Measurements from ENCODE around the gene ACOX3. TPM values are rescaled to one million over a fixed set of nuclear protein-coding genes. Genes with fewer than 3 reads are reported as not detected.
A peak's percentile ranks its signal among the peaks of the same experiment; 100 is the strongest.
"Not testable (repeated sequence)": the region's sequence is repeated elsewhere in the genome, so short reads cannot be mapped to it uniquely, and the experiment has no call there.

ACOX3 gene
- total and polyA plus RNA-seq, 2 donors = 17.4 to 36.6 TPM

- 88% methylated on average over 13 of the region's 13 CpGs for WGBS
- no peak overlapping the region for H3K27ac ChIP-seq (ENCODE audit: low read depth)
- H3K36me3 ChIP-seq (ENCODE audit: insufficient read depth) = peaks cover 2% of the 10 kb centered on the region
- DNase-seq (ENCODE audit: extremely low spot score) = no peak
- no peak overlapping the region for H3K4me3 ChIP-seq (ENCODE audit: low read depth, low read length)
- H3K4me1 ChIP-seq (ENCODE audit: insufficient read depth) = no peaks in the 10 kb centered on the region
Observed at GRCh38 chr4:8411351-8412180, 29.0 kb downstream of the ACOX3 start.

- H3K4me1 ChIP-seq (ENCODE audit: insufficient read depth) = no peaks in the 10 kb centered on the region
- 66% methylated on average over 26 of the region's 26 CpGs for WGBS
- no peak overlapping the region for H3K27ac ChIP-seq (ENCODE audit: low read depth)
- peaks cover 2% of the 10 kb centered on the region for H3K36me3 ChIP-seq (ENCODE audit: insufficient read depth)
- DNase-seq (ENCODE audit: extremely low spot score) = peak; percentile 43
- H3K4me3 ChIP-seq (ENCODE audit: low read depth, low read length) = no peak overlapping the region
Observed at GRCh38 chr4:8410641-8411271, 29.8 kb downstream of the ACOX3 start.

- WGBS = 79% methylated on average over 9 of the region's 9 CpGs
- H3K4me3 ChIP-seq (ENCODE audit: low read depth, low read length) = no peak overlapping the region
- no peak overlapping the region for H3K27ac ChIP-seq (ENCODE audit: low read depth)
- no peaks in the 10 kb centered on the region for H3K4me1 ChIP-seq (ENCODE audit: insufficient read depth)
- H3K36me3 ChIP-seq (ENCODE audit: insufficient read depth) = peaks cover 2% of the 10 kb centered on the region
- no peak for DNase-seq (ENCODE audit: extremely low spot score)
Observed at GRCh38 chr4:8410066-8410625, 30.4 kb downstream of the ACOX3 start.

GRCh38 chr4:8409264-8410065 is 31.1 kb downstream of the ACOX3 start:
- Histone ChIP-seq H3K27ac (ENCODE audit: low read depth) (no peak overlapping the region), H3K36me3 (ENCODE audit: insufficient read depth) (no peaks in the 10 kb centered on the region), H3K4me3 (ENCODE audit: low read depth, low read length) (no peak overlapping the region), H3K4me1 (ENCODE audit: insufficient read depth) (no peaks in the 10 kb centered on the region)
- no peak for DNase-seq (ENCODE audit: extremely low spot score)
- WGBS = 76% methylated on average over 17 of the region's 17 CpGs

GRCh38 chr4:8407756-8408155 is 32.8 kb downstream of the ACOX3 start:
- H3K4me1 ChIP-seq (ENCODE audit: insufficient read depth) = no peaks in the 10 kb centered on the region
- no peak overlapping the region for H3K4me3 ChIP-seq (ENCODE audit: low read depth, low read length)
- WGBS = 93% methylated on average over 9 of the region's 9 CpGs
- no peak for DNase-seq (ENCODE audit: extremely low spot score)
- no peak overlapping the region for H3K27ac ChIP-seq (ENCODE audit: low read depth)
- no peaks in the 10 kb centered on the region for H3K36me3 ChIP-seq (ENCODE audit: insufficient read depth)

- no peak for DNase-seq (ENCODE audit: extremely low spot score)
- 97% methylated on average over 14 of the region's 14 CpGs for WGBS
- Histone ChIP-seq H3K27ac (ENCODE audit: low read depth) (no peak overlapping the region), H3K36me3 (ENCODE audit: insufficient read depth) (no peaks in the 10 kb centered on the region), H3K4me3 (ENCODE audit: low read depth, low read length) (no peak overlapping the region), H3K4me1 (ENCODE audit: insufficient read depth) (no peaks in the 10 kb centered on the region)
Observed at GRCh38 chr4:8407316-8407715, 33.2 kb downstream of the ACOX3 start.

- not testable (repeated sequence) for DNase-seq (ENCODE audit: extremely low spot score); H3K36me3 ChIP-seq (ENCODE audit: insufficient read depth); H3K27ac ChIP-seq (ENCODE audit: low read depth)
Observed at GRCh38 chr4:8406887-8407286, 33.6 kb downstream of the ACOX3 start.

GRCh38 chr4:8405516-8405875 is 35.0 kb downstream of the ACOX3 start:
- DNase-seq (ENCODE audit: extremely low spot score) = no peak
- H3K4me1 ChIP-seq (ENCODE audit: insufficient read depth) = no peaks in the 10 kb centered on the region
- H3K36me3 ChIP-seq (ENCODE audit: insufficient read depth) = no peaks in the 10 kb centered on the region
- no peak overlapping the region for H3K4me3 ChIP-seq (ENCODE audit: low read depth, low read length)
- H3K27ac ChIP-seq (ENCODE audit: low read depth) = no peak overlapping the region
- 89% methylated on average over 9 of the region's 9 CpGs for WGBS

More at GRCh38 chr4:8406887-8407286, 33.6 kb downstream of the ACOX3 start:
- H3K4me1 ChIP-seq (ENCODE audit: insufficient read depth); H3K4me3 ChIP-seq (ENCODE audit: low read depth, low read length): not testable (repeated sequence)
- WGBS = 63% methylated on average over 7 of the region's 7 CpGs

GRCh38 chr4:8404791-8405515 is 35.6 kb downstream of the ACOX3 start:
- DNase-seq (ENCODE audit: extremely low spot score) = no peak
- Histone ChIP-seq H3K36me3 (ENCODE audit: insufficient read depth) (no peaks in the 10 kb centered on the region), H3K4me3 (ENCODE audit: low read depth, low read length) (no peak overlapping the region), H3K27ac (ENCODE audit: low read depth) (no peak overlapping the region), H3K4me1 (ENCODE audit: insufficient read depth) (no peaks in the 10 kb centered on the region)
- WGBS = 84% methylated on average over 14 of the region's 14 CpGs

- 87% methylated on average over 13 of the region's 13 CpGs for WGBS
- Histone ChIP-seq H3K4me3 (ENCODE audit: low read depth, low read length) (no peak overlapping the region), H3K27ac (ENCODE audit: low read depth) (no peak overlapping the region), H3K4me1 (ENCODE audit: insufficient read depth) (no peaks in the 10 kb centered on the region), H3K36me3 (ENCODE audit: insufficient read depth) (no peaks in the 10 kb centered on the region)
- no peak for DNase-seq (ENCODE audit: extremely low spot score)
Observed at GRCh38 chr4:8403976-8404375, 36.5 kb downstream of the ACOX3 start.

- no peak for DNase-seq (ENCODE audit: extremely low spot score)
- no peaks in the 10 kb centered on the region for H3K36me3 ChIP-seq (ENCODE audit: insufficient read depth)
- WGBS = 37% methylated on average over 12 of the region's 12 CpGs
- H3K27ac ChIP-seq (ENCODE audit: low read depth) = no peak overlapping the region
- no peak overlapping the region for H3K4me3 ChIP-seq (ENCODE audit: low read depth, low read length)
- no peaks in the 10 kb centered on the region for H3K4me1 ChIP-seq (ENCODE audit: insufficient read depth)
Observed at GRCh38 chr4:8403173-8403753, 37.3 kb downstream of the ACOX3 start.

- 68% methylated on average over 14 of the region's 14 CpGs for WGBS
- Histone ChIP-seq H3K4me1 (ENCODE audit: insufficient read depth) (no peaks in the 10 kb centered on the region), H3K36me3 (ENCODE audit: insufficient read depth) (no peaks in the 10 kb centered on the region), H3K4me3 (ENCODE audit: low read depth, low read length) (no peak overlapping the region), H3K27ac (ENCODE audit: low read depth) (no peak overlapping the region)
- no peak for DNase-seq (ENCODE audit: extremely low spot score)
Observed at GRCh38 chr4:8402640-8403039, 37.9 kb downstream of the ACOX3 start.

GRCh38 chr4:8402181-8402597 is 38.3 kb downstream of the ACOX3 start:
- Histone ChIP-seq H3K4me3 (ENCODE audit: low read depth, low read length) (no peak overlapping the region), H3K4me1 (ENCODE audit: insufficient read depth) (no peaks in the 10 kb centered on the region), H3K27ac (ENCODE audit: low read depth) (no peak overlapping the region), H3K36me3 (ENCODE audit: insufficient read depth) (no peaks in the 10 kb centered on the region)
- no peak for DNase-seq (ENCODE audit: extremely low spot score)
- WGBS = 60% methylated on average over 11 of the region's 11 CpGs

Data from urinary bladder (tissue), 4 donors.